Lung (tissue), 12 donors: Measurements from ENCODE around the gene AP3D1. TPM values are rescaled to one million over a fixed set of nuclear protein-coding genes. Genes with fewer than 3 reads are reported as not detected.
A peak's percentile ranks its signal among the peaks of the same experiment; 100 is the strongest.

Source experiments
- ATAC-seq: fragments of 200-7000 bp; cut with Tn5 transposase; one replicate; pipeline ENCODE4 v1.9.1; 2020; ENCODE audit warnings: moderate number of reproducible peaks; ENCODE audit not compliant: insufficient read depth, low FRiP score
- DNase-seq, 3 donors: peaks; one replicate each; pipeline ENCODE4 v3.0.0-alpha.2; 2013 to 2017
- H3K27ac ChIP-seq, 2 donors: one replicate each; pipeline ENCODE4 v1.5.1; 2013; ENCODE audit warnings: mild to moderate bottlenecking in 2 of 2, moderate library complexity in 2 of 2, control low read depth in 1 of 2, inconsistent platforms in 1 of 2, low read depth in 1 of 2, low read length in 1 of 2
- H3K27me3 ChIP-seq, 3 donors: one replicate each; pipeline ENCODE4 v1.5.1; 2013; ENCODE audit warnings: low read length in 2 of 3; ENCODE audit not compliant: control insufficient read depth in 3 of 3, insufficient read depth in 3 of 3
- H3K36me3 ChIP-seq, 4 donors: one replicate each; pipeline ENCODE4 v1.5.1; 2013; ENCODE audit warnings: low read length in 4 of 4, mild to moderate bottlenecking in 1 of 4, moderate library complexity in 1 of 4; ENCODE audit not compliant: control insufficient read depth in 4 of 4, insufficient read depth in 4 of 4
- H3K4me1 ChIP-seq, 5 donors: one replicate each; pipeline ENCODE4 v1.5.1; 2013; ENCODE audit warnings: low read length in 5 of 5, mild to moderate bottlenecking in 2 of 5, moderate library complexity in 1 of 5; ENCODE audit not compliant: control insufficient read depth in 5 of 5, insufficient read depth in 5 of 5
- H3K4me3 ChIP-seq: one replicate; pipeline ENCODE4 v1.5.1; 2013; ENCODE audit warnings: mild to moderate bottlenecking, control low read depth, moderate library complexity
- H3K9ac ChIP-seq, 2 donors: one replicate each; pipeline ENCODE4 v1.5.1; 2013; ENCODE audit warnings: low read length in 2 of 2, control low read depth in 1 of 2; ENCODE audit not compliant: insufficient read depth in 1 of 2
- H3K9me3 ChIP-seq, 4 donors: one replicate each; pipeline ENCODE4 v1.5.1; 2013; ENCODE audit warnings: low read length in 3 of 4, mild to moderate bottlenecking in 1 of 4, moderate library complexity in 1 of 4; ENCODE audit not compliant: control insufficient read depth in 4 of 4, insufficient read depth in 3 of 4
- CTCF ChIP-seq: IDR thresholded peaks from 2 replicates; pipeline ENCODE4 v1.5.1; 2012; ENCODE audit warnings: mild to moderate bottlenecking; ENCODE audit errors: control extremely low read depth, extremely low read depth
- WGBS, 2 donors: extraction: QIAGEN DNeasy Blood & Tissue Kit; methylation state at CpG; one replicate each; pipeline ENCODE4 v1.1.7; 2013; 5-methylcytosine and 5-hydroxymethylcytosine counted together
- polyA plus RNA-seq, 2 donors: library from polyadenylated mRNA; stranded (reverse); fragments of 200-250 nt; gene quantifications; one replicate each; pipeline ENCODE4 v1.2.1, GENCODE V29; 2013
- total RNA-seq, 2 donors: library from RNA; depleted of rRNA in 1 of 2; stranded (reverse); fragments of >200 nt in 1 of 2; gene quantifications; one replicate each; pipeline ENCODE4 v1.2.1, GENCODE V29; 2014 to 2021
- donor health status: control.
- donor health status: control.
- donor health status: Bipolar disorder and iron deficiency.
- donor health status: healthy.
- donor health status: DM: yes; HTN: yes; CAD: no.

The AP3D1 gene
- total and polyA plus RNA-seq, 4 donors, result 55.3 to 144 (median 85.4) TPM

DNA sequence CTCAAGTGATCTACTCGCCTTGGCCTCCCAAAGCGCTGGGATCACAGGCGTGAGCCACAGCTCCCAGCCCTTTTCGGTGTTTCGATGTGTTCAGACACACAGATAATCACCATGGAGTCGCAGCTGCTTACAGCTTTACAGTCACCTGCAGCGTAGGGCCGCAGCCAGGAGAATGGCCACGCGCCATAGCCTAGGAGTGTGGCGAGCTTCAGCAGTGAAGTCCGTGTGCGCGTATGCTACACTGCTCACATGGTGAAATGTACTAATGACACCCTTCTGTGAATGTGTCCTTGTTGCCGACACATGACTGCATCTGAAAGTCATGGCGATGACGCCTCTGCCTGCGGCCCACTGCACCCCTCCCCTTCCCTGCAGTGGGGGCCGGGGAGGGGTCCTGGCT, 23.6 kb downstream of the AP3D1 start:
- Histone ChIP-seq H3K4me1 (no peaks in the 10 kb centered on the region), H3K4me3 (no peak overlapping the region), H3K27ac (peak overlapping the region in 1 of 2 donors; percentile 72), H3K36me3 (peaks cover 8 to 75% (median 17%) of the 10 kb centered on the region in 4 donors), H3K9me3 (no peaks in the 10 kb centered on the region), H3K27me3 (no peaks in the 10 kb centered on the region), H3K9ac (no peak overlapping the region)
- ATAC-seq, result no peak
- no peak for TF ChIP-seq CTCF
- 84 to 89% methylated on average over 19 of the region's 19 CpGs for WGBS, 2 donors
- peak in 1 of 3 donors; percentile 5 for DNase-seq

- Histone ChIP-seq H3K27ac (peak overlapping the region in 1 of 2 donors; percentile 55), H3K4me3 (no peak overlapping the region), H3K9me3 (no peaks in the 10 kb centered on the region), H3K27me3 (no peaks in the 10 kb centered on the region), H3K4me1 (no peaks in the 10 kb centered on the region), H3K9ac (no peak overlapping the region), H3K36me3 (peaks cover 9 to 74% (median 17%) of the 10 kb centered on the region in 4 donors)
- DNase-seq, result no peak
- 95 to 98% methylated on average over 24 of the region's 24 CpGs for WGBS, 2 donors
- ATAC-seq, result no peak
- TF ChIP-seq CTCF, result no peak
Measured at GRCh38 chr19:2126879-2127518, 24.4 kb downstream of the AP3D1 start.

DNA sequence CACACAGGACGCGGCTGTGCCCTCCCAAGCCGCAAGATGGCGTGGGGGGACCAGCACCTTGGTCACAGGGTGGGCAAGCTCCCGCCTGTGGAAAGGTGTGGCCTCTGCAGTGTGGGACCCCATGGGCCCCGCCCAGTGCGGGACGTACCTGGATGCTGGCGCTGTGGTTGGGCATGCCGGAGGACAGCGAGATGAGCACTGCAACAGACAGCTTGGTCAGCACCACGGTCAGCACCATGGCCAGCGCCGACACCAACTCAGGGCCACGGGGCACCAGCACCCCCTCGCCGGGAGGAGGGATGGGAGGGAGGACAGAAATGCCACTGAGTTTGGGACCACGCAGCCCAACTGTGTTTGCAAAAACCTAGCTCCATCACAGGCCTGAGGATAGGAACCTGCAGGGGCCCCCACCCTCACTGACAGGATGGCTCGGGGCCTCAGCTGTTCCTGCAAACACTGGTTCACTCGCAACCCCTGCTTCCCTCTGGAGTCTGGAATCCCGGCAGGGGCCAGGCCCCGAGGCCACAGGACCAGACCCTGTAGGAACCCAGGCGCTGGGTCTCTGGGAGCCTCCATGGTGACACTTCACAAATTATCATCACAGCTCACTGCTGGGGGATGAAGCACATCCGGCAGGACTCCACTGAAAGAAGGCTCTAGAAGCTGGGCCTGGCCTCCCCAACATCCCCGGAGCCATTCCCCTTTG, 27.5 kb downstream of the AP3D1 start:
- 89 to 94% methylated on average over 25 of the region's 25 CpGs for WGBS, 2 donors
- peak in 2 of 3 donors; percentile 20 to 28 for DNase-seq
- no peak for ATAC-seq

More for the DNA sequence above, 27.5 kb downstream of the AP3D1 start:
- TF ChIP-seq CTCF, result no peak
- no peak overlapping the region for H3K9ac ChIP-seq
- no peaks in the 10 kb centered on the region for H3K4me1 ChIP-seq
- H3K36me3 ChIP-seq, result peaks cover 11 to 72% (median 26%) of the 10 kb centered on the region in 4 donors
- H3K27ac ChIP-seq, result no peak overlapping the region
- no peaks in the 10 kb centered on the region for H3K27me3 ChIP-seq
- H3K4me3 ChIP-seq, result no peak overlapping the region
- no peaks in the 10 kb centered on the region for H3K9me3 ChIP-seq
